G401.6 (cell line): ENCODE data around the gene INPP5K.
"Not testable (repeated sequence)": the region's sequence is repeated elsewhere in the genome, so short reads cannot be mapped to it uniquely, and the experiment has no call there.

ENCODE experiments used
- FAIRE-seq: peaks from 2 replicates; lab custom pipeline; 2012; peaks lifted over from hg19 to GRCh38; lab: Jason Lieb, UNC

Gene INPP5K

DNA sequence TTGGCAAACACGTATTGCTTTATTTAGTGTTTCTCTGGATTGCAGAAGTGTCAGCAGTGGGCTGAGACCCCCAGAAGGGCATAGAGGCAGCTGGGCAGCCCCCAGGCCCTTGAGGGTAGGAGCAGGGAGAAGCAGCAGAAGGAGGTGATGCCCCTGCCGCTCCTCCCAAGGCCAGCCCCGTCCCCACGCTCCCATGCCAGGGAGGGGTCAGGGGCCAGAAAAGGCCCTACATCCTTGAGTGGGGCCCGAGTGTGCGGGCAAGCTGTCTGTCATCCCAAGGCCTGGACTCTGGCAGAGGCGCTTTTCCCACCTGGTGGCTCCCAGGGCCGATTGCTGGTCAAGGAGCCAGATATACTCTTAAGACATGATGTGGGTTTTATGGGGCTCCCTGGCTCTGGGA is 52.2 kb downstream of the INPP5K start:
- FAIRE-seq: no peak

- FAIRE-seq: no peak
Measured at GRCh38 chr17:1462164-1463112, 54.0 kb downstream of the INPP5K start.

GRCh38 chr17:1461198-1461944 is 55.0 kb downstream of the INPP5K start:
- FAIRE-seq: no peak

GRCh38 chr17:1460233-1460632 is 56.2 kb downstream of the INPP5K start:
- FAIRE-seq: no peak

DNA sequence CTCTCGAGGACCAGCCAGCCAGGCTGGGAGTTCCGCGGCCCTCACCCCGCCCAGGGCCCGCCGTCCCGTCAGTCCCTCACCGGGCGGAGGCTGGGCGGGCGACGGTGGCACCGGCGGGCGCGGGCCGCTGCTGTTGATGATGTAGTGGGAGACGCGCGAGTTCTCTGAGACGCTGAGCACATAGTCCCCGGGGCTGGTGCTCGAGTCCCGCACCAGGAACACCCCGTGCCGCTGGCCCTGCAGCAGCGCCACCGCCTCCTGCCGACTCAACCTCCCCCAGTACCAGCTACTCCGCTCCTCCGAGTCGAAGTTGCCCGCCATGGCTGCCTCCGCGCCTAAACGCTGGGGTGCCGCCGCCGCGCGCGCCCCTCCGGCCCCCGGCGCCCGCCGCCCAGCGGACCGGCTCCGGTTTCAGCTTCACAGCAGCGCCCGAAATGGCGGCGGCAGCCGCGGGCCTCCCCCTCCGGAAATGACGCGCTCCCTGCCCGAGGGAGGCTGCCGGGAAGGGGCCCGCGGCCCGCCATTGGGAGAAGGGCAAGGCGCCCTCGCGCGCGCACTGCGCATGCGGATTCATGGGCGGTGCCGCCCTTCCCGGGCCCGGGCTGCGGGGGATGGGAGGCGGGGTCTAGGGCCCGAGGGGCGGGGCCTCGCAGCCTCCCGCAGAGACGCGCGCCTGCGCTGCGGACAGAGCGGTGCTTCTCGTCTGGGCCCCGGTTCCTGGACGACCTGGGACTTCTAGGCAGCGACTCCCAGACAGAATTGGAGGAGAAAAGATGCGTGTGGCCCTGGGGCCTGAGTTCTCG is 60.4 kb downstream of the INPP5K start, which contains the start of gene CRK:
CRK (minus strand) TSS at position 436 of the 803 bp plus-strand sequence; CDS start at position 321, 115 bp downstream.
- no peak for FAIRE-seq

- FAIRE-seq: no peak
Measured at GRCh38 chr17:1455291-1455796, 61.1 kb downstream of the INPP5K start.

DNA sequence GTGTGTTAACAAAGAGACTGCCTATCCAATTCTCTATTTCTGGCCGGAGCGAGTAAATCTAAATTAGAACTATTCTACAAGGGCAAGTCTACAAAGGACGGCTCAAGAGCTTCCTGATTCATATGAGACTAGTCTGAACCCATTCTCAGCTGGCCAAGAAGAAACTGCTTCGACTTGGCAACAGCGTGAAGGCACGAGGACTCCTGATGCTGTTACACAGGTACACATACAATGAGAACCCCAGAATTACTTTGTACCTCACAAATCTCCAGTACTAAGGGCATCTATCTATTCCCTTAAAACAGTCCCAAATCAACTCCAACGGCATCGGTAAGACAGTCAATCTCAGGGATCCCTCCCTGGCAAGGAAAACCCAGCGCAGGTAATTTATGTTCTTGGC is 61.9 kb downstream of the INPP5K start:
- FAIRE-seq: no peak

DNA sequence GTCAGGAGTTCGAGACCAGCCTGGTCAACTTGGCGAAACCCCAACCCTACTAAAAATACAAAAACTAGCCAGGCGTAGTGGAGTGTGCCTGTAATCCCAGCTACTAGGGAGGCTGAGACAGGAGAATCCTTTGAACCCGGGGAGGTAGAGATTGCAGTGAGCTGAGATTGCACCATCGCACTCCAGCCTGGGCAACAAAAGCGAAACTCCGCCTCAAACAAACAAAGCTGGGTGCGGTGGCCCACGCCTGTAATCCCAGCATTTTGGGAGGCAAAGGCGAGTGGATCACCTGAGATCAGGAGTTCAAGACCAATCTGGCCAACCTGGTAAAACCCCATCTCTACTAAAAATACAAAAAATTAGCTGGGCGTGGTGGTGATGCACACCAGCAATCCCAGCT is 62.7 kb downstream of the INPP5K start:
- not testable (repeated sequence) for FAIRE-seq

DNA sequence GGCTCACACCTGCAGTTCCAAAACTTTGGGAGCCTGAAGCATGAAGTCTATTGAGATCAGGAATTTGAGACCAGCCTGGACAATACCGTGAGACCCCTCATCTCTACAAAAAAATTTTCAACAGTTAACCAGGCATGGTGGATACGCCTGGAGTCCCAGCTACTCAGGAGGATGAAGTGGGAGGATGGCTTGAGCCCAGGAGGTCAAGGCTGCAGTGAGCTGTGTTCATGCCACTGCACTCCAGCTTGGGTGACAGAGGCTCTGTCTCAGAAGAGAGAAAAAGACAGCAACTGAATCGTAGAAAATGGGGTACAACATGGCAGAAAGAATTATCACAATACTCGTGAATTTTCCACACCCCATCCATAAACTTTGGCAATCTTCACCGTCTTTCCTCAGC is 63.6 kb downstream of the INPP5K start:
- FAIRE-seq: no peak

DNA sequence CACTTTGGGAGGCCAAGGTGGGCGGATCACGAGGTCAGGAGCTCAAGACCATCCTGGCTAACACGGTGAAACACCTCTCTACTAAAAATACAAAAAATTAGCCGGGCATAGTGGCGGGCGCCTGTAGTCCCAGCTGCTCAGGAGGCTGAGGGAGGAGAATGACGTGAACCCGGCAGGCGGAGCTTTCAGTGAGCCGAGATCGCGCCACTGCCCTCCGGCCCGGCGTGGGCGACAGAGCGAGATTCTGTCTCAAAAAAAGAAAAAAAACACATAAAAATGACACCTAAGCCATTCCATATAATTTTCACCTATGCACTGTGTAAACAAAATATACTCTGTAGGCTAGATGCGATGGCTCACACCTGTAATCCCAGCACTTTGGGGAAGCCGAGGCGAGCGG is 66.2 kb downstream of the INPP5K start:
- not testable (repeated sequence) for FAIRE-seq

DNA sequence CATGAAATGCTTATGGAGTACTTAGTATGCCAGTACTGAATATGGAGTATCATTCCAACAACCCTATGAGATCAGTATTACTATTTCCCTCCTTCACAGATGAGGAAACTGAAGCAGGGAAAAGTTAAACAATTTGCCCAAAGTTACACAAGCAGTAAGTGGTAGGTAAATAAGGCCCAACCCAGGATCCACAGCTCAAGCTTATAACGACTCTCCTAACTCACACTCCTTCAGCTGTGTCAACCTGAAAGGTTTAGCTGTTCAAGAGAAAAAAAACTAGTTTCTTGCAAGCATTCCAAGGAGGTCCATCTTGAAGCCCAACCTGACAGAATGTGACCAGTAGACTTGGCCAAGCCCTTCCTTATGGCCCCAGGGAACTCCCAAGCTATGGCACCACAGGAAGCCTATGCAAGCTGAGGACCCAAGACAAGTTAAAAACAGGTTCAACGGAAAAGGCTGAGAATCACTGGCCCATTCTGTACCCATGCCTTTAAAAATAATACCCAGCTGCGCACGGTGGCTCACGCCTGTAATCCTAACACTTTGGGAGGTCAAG is 66.9 kb downstream of the INPP5K start:
- FAIRE-seq: no peak

- FAIRE-seq: no peak
Measured at GRCh38 chr17:1447052-1447451, 69.4 kb downstream of the INPP5K start.

GRCh38 chr17:1446201-1446600 is 70.2 kb downstream of the INPP5K start:
- FAIRE-seq: no peak

DNA sequence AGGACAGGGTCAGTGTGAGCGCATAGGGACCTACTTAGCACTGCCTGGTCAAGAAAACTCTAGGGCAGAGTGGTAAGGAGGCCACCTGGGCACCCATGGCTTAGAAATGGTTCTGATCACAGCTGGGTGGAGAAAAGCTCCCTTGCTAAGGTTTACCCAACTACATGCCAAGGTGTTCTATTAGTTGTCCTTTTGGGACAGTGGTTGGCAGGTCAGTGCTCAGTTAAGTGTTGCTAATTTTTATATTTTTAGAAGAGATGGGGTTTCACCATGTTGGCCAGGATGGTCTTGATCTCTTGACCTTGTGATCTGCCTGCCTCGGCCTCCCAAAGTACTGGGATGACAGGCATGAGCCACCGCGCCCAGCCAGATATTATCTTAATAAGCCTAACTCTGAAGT is 70.7 kb downstream of the INPP5K start:
- not testable (repeated sequence) for FAIRE-seq
